Measurements from ENCODE around the gene DNM2.

GRCh38 chr19:10805758-10806247 is 87.9 kb downstream of the DNM2 start:
- TF ChIP-seq, protein P1, sequence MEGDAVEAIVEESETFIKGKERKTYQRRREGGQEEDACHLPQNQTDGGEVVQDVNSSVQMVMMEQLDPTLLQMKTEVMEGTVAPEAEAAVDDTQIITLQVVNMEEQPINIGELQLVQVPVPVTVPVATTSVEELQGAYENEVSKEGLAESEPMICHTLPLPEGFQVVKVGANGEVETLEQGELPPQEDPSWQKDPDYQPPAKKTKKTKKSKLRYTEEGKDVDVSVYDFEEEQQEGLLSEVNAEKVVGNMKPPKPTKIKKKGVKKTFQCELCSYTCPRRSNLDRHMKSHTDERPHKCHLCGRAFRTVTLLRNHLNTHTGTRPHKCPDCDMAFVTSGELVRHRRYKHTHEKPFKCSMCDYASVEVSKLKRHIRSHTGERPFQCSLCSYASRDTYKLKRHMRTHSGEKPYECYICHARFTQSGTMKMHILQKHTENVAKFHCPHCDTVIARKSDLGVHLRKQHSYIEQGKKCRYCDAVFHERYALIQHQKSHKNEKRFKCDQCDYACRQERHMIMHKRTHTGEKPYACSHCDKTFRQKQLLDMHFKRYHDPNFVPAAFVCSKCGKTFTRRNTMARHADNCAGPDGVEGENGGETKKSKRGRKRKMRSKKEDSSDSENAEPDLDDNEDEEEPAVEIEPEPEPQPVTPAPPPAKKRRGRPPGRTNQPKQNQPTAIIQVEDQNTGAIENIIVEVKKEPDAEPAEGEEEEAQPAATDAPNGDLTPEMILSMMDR (IDR thresholded peaks at IDR 0.05): no peak
- TF ChIP-seq POLR2A (IDR thresholded peaks at IDR 0.05): no peak
